Natural killer cell (primary cell): ENCODE data around the gene ADGB. TPM values are rescaled to one million over a fixed set of nuclear protein-coding genes. Genes with fewer than 3 reads are reported as not detected.

ENCODE experiments used
- ATAC-seq, 3 donors: fragments of 150-1000 bp in 2 of 3; fragments of 200-7000 bp in 1 of 3; cut with Tn5 transposase; 1 replicate in 1 of 3; 2 replicates in 2 of 3; pipeline ENCODE4 v1.10.0; 2021; ENCODE audit warnings: mild to moderate bottlenecking in 2 of 3, moderate library complexity in 2 of 3
- DNase-seq, 2 donors: peaks; one replicate each; pipeline versions ENCODE4 v3.0.0 to v3.0.0-alpha.2; 2013 to 2021; ENCODE audit warnings: mixed read lengths in 1 of 2
- H3K27ac ChIP-seq: one replicate; pipeline ENCODE4 v1.5.1; 2013; ENCODE audit warnings: mild to moderate bottlenecking, low read length
- H3K27me3 ChIP-seq: one replicate; pipeline ENCODE4 v1.6.1; 2013; ENCODE audit warnings: low read length; ENCODE audit not compliant: control insufficient read depth, insufficient read depth
- H3K36me3 ChIP-seq: one replicate; pipeline ENCODE4 v1.6.1; 2013; ENCODE audit warnings: low read length; ENCODE audit not compliant: control insufficient read depth, insufficient read depth
- H3K4me1 ChIP-seq: one replicate; pipeline ENCODE4 v1.6.1; 2013; ENCODE audit warnings: low read length; ENCODE audit not compliant: control insufficient read depth, insufficient read depth
- H3K4me3 ChIP-seq: one replicate; pipeline ENCODE4 v1.5.1; 2013; ENCODE audit warnings: low read length
- H3K9me3 ChIP-seq: one replicate; pipeline ENCODE4 v1.6.1; 2013; ENCODE audit warnings: low read length; ENCODE audit not compliant: control insufficient read depth, insufficient read depth
- H3K27ac Mint-ChIP-seq, 2 donors: one replicate each; pipeline ENCODE4 v1.8.0; 2022; ENCODE audit warnings: mild to moderate bottlenecking in 2 of 2, mixed read lengths in 2 of 2, moderate library complexity in 1 of 2
- H3K27me3 Mint-ChIP-seq, 2 donors: one replicate each; pipeline ENCODE4 v1.8.0; 2022; ENCODE audit warnings: low read depth in 2 of 2, mixed read lengths in 2 of 2
- H3K36me3 Mint-ChIP-seq: one replicate; pipeline ENCODE4 v1.8.0; 2022; ENCODE audit warnings: mixed read lengths
- H3K4me1 Mint-ChIP-seq, 2 donors: one replicate each; pipeline ENCODE4 v1.8.0; 2022; ENCODE audit warnings: mixed read lengths in 2 of 2
- H3K4me3 Mint-ChIP-seq: one replicate; pipeline ENCODE4 v1.8.0; 2022; ENCODE audit warnings: mild to moderate bottlenecking, moderate library complexity, mixed read lengths
- H3K9me3 Mint-ChIP-seq, 2 donors: one replicate each; pipeline ENCODE4 v1.8.0; 2022; ENCODE audit warnings: mixed read lengths in 2 of 2
- WGBS: methylation state at CpG from one replicate; pipeline ENCODE4 v1.1.7; 2013; ENCODE audit warnings: missing lambda C conversion rate; ENCODE audit not compliant: insufficient coverage; 5-methylcytosine and 5-hydroxymethylcytosine counted together
- intact Hi-C: fragments of 100-400 bp; cut with micrococcal nuclease; formaldehyde crosslinking; loops from one replicate; pipeline ENCODE4 v1.14.2; 2022
- total RNA-seq, 4 donors: library from RNA; stranded (reverse); fragments of 120-200 nt in 1 of 4; gene quantifications; one replicate each; pipeline versions ENCODE4 v1.2.3 to v1.2.4, GENCODE V29; 2013 to 2022
- TF ChIP-seq, protein P1 (sequence below): fragments of 200-600 bp; IDR thresholded peaks from one replicate; pipeline ENCODE4 v1.8.0; 2022; ENCODE audit warnings: antibody characterized with exemption

The ADGB gene
- total RNA-seq, 3 donors from 2014 or later (not counting 1 experiment from before 2014, with no cell fraction given): not detected

DNA sequence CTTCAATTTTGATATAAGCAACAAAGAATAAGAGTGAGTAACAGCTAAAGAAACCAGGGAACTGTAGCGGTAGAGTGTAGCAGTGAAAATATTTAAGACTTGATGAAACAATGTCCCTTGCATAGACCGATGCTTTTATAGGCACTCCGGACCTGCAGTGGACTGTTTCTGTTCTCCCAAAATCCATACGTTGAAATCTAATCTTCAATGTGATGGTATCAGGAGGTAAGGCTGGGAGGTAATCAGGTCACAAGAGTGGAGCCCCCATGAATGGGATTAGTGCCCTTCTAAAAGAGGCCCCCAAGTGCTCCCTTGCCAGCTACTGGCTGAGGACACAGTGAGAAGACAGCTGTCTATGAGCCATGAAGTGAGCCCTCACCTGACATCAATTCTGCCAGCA lies 260.4 kb downstream of the ADGB start:
- H3K27me3 Mint-ChIP-seq: no peaks in the 10 kb centered on the region
- Histone ChIP-seq H3K27ac (no peak overlapping the region), H3K27me3 (no peaks in the 10 kb centered on the region), H3K4me3 (no peak overlapping the region), H3K4me1 (peaks cover 4% of the 10 kb centered on the region), H3K36me3 (no peaks in the 10 kb centered on the region), H3K9me3 (no peaks in the 10 kb centered on the region)
- intact Hi-C loops: loop anchor here (5.0 kb wide), 1 partner anchor 363 kb away; no protein-coding TSS in a partner anchor
- H3K27ac Mint-ChIP-seq: no peak overlapping the region
- DNase-seq (no peak), ATAC-seq (no peak)
- no peak overlapping the region for H3K4me3 Mint-ChIP-seq
- TF ChIP-seq, protein P1, sequence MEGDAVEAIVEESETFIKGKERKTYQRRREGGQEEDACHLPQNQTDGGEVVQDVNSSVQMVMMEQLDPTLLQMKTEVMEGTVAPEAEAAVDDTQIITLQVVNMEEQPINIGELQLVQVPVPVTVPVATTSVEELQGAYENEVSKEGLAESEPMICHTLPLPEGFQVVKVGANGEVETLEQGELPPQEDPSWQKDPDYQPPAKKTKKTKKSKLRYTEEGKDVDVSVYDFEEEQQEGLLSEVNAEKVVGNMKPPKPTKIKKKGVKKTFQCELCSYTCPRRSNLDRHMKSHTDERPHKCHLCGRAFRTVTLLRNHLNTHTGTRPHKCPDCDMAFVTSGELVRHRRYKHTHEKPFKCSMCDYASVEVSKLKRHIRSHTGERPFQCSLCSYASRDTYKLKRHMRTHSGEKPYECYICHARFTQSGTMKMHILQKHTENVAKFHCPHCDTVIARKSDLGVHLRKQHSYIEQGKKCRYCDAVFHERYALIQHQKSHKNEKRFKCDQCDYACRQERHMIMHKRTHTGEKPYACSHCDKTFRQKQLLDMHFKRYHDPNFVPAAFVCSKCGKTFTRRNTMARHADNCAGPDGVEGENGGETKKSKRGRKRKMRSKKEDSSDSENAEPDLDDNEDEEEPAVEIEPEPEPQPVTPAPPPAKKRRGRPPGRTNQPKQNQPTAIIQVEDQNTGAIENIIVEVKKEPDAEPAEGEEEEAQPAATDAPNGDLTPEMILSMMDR: no peak
- no peaks in the 10 kb centered on the region for H3K4me1 Mint-ChIP-seq
- 100% methylated on average over 4 of the region's 4 CpGs for WGBS
- H3K36me3 Mint-ChIP-seq: no peaks in the 10 kb centered on the region
- H3K9me3 Mint-ChIP-seq: no peaks in the 10 kb centered on the region

DNA sequence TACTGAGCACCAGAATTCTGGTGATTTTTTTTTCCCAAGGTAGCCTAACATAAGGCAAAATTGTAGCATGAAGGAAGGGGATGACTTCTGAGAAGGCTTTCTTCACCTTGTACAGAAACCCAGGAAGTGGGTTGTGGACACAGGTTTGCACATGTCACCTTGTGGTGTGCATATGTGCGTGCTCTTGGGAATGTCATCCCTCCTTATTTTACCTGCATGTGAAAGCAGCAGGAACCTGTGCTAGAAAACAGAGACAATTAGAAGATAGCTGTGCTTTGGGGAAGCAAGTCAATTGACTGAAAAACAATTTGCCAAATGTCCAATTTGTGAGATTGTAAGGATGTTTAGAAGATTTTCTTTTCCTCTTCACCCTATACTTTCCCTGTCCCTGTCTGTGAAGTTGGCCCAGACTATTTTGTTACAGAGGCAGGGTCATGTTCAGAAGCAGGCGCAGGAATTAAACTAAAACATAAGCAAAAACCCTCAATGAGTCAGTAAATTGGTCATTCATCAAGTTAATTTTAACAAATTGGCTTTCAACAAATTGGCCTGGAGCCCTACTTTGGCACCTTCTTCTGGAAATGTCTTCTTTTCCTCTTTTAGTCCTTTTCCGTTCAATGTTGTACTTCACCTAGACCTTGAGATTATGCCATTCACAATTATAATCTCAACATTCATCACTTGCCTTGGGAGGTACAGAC lies 261.2 kb downstream of the ADGB start:
- Histone ChIP-seq H3K9me3 (no peaks in the 10 kb centered on the region), H3K27ac (no peak overlapping the region), H3K4me1 (peaks cover 4% of the 10 kb centered on the region), H3K27me3 (no peaks in the 10 kb centered on the region), H3K36me3 (no peaks in the 10 kb centered on the region), H3K4me3 (no peak overlapping the region)
- DNase-seq: no peak
- TF ChIP-seq, protein P1: no peak
- intact Hi-C loops: loop anchor here (5.0 kb wide), 1 partner anchor 362 kb away; no protein-coding TSS in a partner anchor
- H3K9me3 Mint-ChIP-seq: no peaks in the 10 kb centered on the region
- H3K4me1 Mint-ChIP-seq: no peaks in the 10 kb centered on the region
- no peak for ATAC-seq
- no peak overlapping the region for H3K4me3 Mint-ChIP-seq
- no peaks in the 10 kb centered on the region for H3K27me3 Mint-ChIP-seq
- 82% methylated on average over 3 of the region's 3 CpGs for WGBS
- no peak overlapping the region for H3K27ac Mint-ChIP-seq
- no peaks in the 10 kb centered on the region for H3K36me3 Mint-ChIP-seq

DNA sequence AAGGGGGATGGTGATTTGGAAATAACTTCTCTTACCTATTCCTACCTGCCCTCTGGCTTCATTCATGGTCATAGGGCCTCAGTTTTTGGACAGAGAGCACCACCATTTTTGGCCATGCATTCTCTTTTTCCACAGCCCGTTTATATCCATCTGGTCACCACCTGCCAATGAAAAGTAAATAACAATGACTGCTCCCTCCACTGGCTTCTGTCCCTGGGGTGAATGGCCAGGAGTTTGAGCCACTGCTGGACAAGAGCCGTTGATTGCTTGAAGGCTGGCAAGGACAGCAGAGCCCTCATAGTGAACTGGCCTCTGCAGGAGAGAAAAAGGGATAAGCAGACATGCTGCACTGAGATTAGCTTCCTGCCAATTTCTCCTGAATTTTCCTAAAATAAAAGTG lies 261.8 kb downstream of the ADGB start:
- Mint-ChIP-seq H3K4me3 (no peak overlapping the region), H3K36me3 (no peaks in the 10 kb centered on the region), H3K27me3 (no peaks in the 10 kb centered on the region), H3K4me1 (no peaks in the 10 kb centered on the region), H3K27ac (no peak overlapping the region), H3K9me3 (no peaks in the 10 kb centered on the region)
- Histone ChIP-seq H3K27ac (no peak overlapping the region), H3K9me3 (no peaks in the 10 kb centered on the region), H3K36me3 (no peaks in the 10 kb centered on the region), H3K4me3 (no peak overlapping the region), H3K27me3 (no peaks in the 10 kb centered on the region), H3K4me1 (peaks cover 4% of the 10 kb centered on the region)
- intact Hi-C loops: no loop called here
- ATAC-seq (no peak), DNase-seq (no peak)
- 91% methylated on average over 2 of the region's 2 CpGs for WGBS
- TF ChIP-seq, protein P1: no peak
